TTC549 (cell line): ENCODE data around the gene SPOUT1.
"Not testable (repeated sequence)": the region's sequence is repeated elsewhere in the genome, so short reads cannot be mapped to it uniquely, and the experiment has no call there.

Source experiments
- FAIRE-seq: peaks from 2 replicates; lab custom pipeline; 2012; peaks lifted over from hg19 to GRCh38; lab: Jason Lieb, UNC

The SPOUT1 gene

GRCh38 chr9:128809831-128810230 is 19.8 kb downstream of the SPOUT1 start:
- FAIRE-seq: no peak

GRCh38 chr9:128809036-128809599 is 20.5 kb downstream of the SPOUT1 start:
- FAIRE-seq: no peak

GRCh38 chr9:128808543-128808942 is 21.1 kb downstream of the SPOUT1 start:
- no peak for FAIRE-seq

GRCh38 chr9:128807827-128808226 is 21.8 kb downstream of the SPOUT1 start:
- no peak for FAIRE-seq

GRCh38 chr9:128805661-128806060 is 23.9 kb downstream of the SPOUT1 start:
- no peak for FAIRE-seq

- no peak for FAIRE-seq
Measured at GRCh38 chr9:128802482-128802881, 27.1 kb downstream of the SPOUT1 start.

- FAIRE-seq: no peak
Measured at GRCh38 chr9:128800061-128800460, 29.5 kb downstream of the SPOUT1 start.

- no peak for FAIRE-seq
Measured at GRCh38 chr9:128798896-128799295, 30.7 kb downstream of the SPOUT1 start.

GRCh38 chr9:128794961-128795360 is 34.6 kb downstream of the SPOUT1 start:
- not testable (repeated sequence) for FAIRE-seq

GRCh38 chr9:128792978-128793686 is 36.5 kb downstream of the SPOUT1 start:
- no peak for FAIRE-seq

- FAIRE-seq: no peak
Measured at GRCh38 chr9:128792134-128792533, 37.5 kb downstream of the SPOUT1 start.

GRCh38 chr9:128790536-128790935 is 39.1 kb downstream of the SPOUT1 start:
- no peak for FAIRE-seq

- FAIRE-seq: no peak
Measured at GRCh38 chr9:128788445-128788844, 41.1 kb downstream of the SPOUT1 start.

- no peak for FAIRE-seq
Measured at GRCh38 chr9:128787659-128788058, 41.9 kb downstream of the SPOUT1 start.

- FAIRE-seq: no peak
Measured at GRCh38 chr9:128786681-128787601, 42.7 kb downstream of the SPOUT1 start, which contains the start of gene TBC1D13. Gene TBC1D13 (plus strand): TSS chr9:128787253. CDS start chr9:128787354, 101 bp downstream.

GRCh38 chr9:128785427-128785826 is 44.2 kb downstream of the SPOUT1 start:
- FAIRE-seq: no peak

GRCh38 chr9:128782669-128783068 is 46.9 kb downstream of the SPOUT1 start:
- FAIRE-seq: no peak

- no peak for FAIRE-seq
Measured at GRCh38 chr9:128781187-128782070, 48.2 kb downstream of the SPOUT1 start.

GRCh38 chr9:128780093-128780492 is 49.5 kb downstream of the SPOUT1 start:
- FAIRE-seq: not testable (repeated sequence)

- FAIRE-seq: no peak
Measured at GRCh38 chr9:128774804-128775203, 54.8 kb downstream of the SPOUT1 start.

GRCh38 chr9:128773049-128773448 is 56.5 kb downstream of the SPOUT1 start:
- no peak for FAIRE-seq
